NCI-H2227 (cell line): ENCODE data around the gene CRYGC.

Experiments
- DNase-seq: peaks from one replicate; lab custom pipeline; 2025; ENCODE audit not compliant: unreplicated experiment; lab: John Stamatoyannopoulos, UW

Gene CRYGC

DNA sequence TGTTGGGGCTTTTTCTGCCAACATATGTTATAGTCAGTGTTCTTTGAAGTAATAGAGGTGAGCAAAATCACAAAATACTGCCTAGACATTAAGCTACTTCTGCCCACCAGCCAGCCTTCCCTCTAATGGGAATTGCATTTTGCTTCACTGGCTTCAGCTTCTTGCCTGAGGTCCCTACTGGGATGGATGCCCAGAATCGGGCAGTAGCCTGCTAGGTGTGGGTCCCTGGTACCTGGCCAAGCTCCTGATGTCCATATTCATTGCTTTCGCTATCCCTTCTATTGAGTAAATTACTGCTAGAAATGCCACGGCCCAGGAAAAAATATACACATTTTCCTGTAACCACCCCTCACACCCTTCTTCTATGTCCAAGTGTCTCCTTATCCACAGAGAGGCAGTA, 32.3 kb downstream of the CRYGC start:
- no peak for DNase-seq

DNA sequence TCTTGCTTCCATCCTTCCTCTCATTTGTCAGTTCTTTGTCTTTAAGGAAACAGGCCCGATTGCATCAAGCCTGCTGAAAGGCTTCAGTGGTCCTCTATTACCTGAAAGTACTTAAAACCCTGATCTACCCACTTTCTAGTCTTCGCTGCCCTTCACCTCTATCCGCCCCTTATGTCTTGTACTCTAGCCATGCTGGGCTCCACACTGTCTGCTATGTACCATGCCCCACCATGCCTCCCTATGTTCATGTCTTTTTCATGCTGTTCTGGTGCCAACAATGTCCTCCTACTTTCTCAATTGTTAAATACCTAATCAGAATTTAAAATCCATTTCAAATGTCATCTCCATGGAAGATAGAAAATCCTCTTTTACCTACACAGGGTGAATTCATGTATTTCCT, 33.5 kb downstream of the CRYGC start:
- no peak for DNase-seq

DNA sequence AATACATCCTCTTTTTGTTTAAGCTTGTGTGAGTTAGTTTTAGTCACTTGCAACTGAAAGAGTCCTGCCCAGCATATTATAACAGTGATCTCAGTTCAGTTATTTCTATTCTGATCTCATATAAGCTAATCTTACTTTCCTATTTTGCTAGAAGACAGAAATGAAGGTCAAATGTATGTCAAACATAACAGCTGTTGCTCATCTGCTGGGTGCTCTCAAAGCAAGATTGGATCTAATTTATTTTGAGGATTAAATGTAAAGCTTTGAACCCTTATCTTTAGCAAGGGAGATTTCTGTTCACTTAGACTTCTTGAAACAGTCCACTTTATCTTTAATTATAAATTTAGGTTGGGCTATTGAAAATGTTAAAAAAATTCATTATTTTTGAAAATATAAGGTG, 36.5 kb downstream of the CRYGC start:
- DNase-seq: no peak

DNA sequence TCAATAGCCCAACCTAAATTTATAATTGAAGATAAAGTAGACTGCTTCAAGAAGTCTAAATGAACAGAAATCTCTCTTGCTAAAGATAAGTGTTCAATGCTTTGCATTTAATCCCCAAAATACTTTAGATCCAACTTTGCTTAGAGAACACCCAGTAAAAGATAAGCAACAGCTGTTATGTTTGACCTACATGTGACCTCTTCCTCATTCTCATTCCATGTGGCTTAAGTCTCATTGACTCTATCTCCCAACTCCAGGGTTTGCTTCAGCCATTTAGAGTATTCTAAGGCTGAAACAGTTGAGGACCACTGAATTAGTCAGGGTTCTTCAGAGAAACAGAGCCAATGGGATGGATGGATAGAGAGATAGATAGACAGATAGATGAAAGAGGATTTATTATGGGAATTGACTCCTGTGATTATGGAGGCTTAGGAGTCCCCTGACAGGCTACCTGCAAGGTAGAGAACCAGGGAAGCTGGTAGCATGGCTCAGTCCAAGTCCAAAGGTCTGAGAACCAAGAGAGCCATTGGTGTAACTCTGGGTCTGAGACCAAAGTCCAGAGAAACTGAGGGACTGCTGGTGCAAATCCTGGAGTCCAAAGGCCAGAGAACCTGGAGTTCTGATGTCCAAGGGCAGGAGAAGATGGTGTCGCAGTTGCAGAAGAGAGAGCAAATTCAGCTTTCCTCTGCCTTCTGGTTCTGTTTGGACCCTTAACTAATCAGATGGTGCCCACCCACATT, 37.4 kb downstream of the CRYGC start:
- no peak for DNase-seq

DNA sequence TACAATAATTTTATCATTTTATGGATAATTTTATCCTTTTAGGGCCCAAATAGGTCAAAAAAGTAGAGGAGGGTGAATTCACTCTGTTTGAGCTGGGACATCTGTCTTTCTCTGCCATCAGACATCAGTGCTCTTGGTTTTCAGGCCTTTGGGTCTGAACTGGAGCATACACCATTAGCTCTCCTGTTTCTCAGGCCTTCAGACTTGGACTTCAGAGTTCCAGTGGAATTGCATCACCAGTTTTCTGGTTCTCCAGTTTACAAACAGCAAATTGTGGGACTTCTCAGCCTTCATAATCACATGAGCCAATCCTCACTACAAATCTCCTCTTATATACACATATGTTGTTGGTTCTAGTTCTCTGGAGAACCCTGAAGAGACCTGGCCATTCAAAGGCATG, 39.2 kb downstream of the CRYGC start:
- no peak for DNase-seq

DNA sequence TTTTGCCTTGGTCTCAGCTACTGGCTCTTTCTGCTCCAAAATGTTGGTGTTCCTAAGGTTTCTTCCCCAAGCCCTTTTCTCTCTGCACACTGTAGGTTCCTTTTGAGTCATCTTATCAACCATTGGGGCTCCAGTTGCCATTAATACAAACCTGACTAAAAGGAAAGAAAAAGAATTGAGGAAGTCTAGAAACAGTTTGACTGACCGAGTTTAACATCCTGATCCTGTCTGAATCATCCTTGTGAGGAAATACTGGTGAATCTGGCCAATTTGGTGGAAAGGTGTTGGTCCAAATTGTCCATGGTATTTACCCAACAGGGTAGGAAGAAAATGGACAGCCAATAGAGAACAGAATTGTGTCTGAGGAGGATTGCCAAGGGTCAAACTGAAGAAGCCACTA, 43.6 kb downstream of the CRYGC start:
- no peak for DNase-seq

DNA sequence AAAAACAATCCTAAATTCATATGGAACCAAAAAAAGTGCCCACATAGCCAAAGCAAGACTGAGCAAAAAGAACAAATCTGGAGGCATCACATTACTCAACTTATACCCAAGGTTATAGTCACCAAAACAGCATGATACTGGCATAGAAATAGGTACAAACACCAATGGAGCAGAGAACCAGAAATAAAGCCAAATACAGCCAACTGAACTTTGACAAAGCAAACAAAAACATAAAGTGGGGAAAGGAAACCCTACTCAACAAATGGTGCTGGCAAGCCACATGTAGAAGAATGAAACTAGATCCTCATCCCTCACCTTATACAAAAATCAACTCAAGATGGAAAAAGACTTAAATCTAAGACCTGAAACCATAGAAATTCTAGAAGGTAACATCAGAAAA, 45.8 kb downstream of the CRYGC start:
- DNase-seq: no peak
